Breast epithelium (tissue), 4 donors: Measurements from ENCODE around the gene SETD2. TPM values are rescaled to one million over a fixed set of nuclear protein-coding genes. Genes with fewer than 3 reads are reported as not detected.
"Not testable (repeated sequence)": the region's sequence is repeated elsewhere in the genome, so short reads cannot be mapped to it uniquely, and the experiment has no call there.

Source experiments
- DNase-seq, 2 donors: peaks; one replicate each; pipeline ENCODE4 v3.0.0-alpha.2; 2019; ENCODE audit warnings: low spot score in 2 of 2
- H3K27ac ChIP-seq, 2 donors: fragments of 200-600 bp; sonication (generic) in 1 of 2; one replicate each; pipeline ENCODE4 v1.5.1; 2016 to 2019; ENCODE audit warnings: mild to moderate bottlenecking in 1 of 2
- H3K27me3 ChIP-seq, 2 donors: fragments of 200-600 bp; sonication (generic) in 1 of 2; one replicate each; pipeline versions ENCODE4 v1.5.1 to v1.6.0; 2017 to 2019; ENCODE audit warnings: control low read depth in 1 of 2, mild to moderate bottlenecking in 1 of 2
- H3K36me3 ChIP-seq: fragments of 200-600 bp; one replicate; pipeline ENCODE4 v1.5.1; 2019
- H3K4me1 ChIP-seq, 2 donors: fragments of 200-600 bp; sonication (generic); one replicate each; pipeline ENCODE4 v1.5.1; 2016 to 2019; ENCODE audit warnings: control low read depth in 1 of 2
- H3K4me3 ChIP-seq, 3 donors: fragments of 200-600 bp; sonication (generic); 1 replicate in 2 of 3; 2 replicates in 1 of 3; pipeline ENCODE4 v1.5.1; 2016 to 2019; ENCODE audit warnings: mild to moderate bottlenecking in 3 of 3, moderate library complexity in 2 of 3
- H3K9me3 ChIP-seq, 2 donors: fragments of 200-600 bp; sonication (generic) in 1 of 2; one replicate each; pipeline ENCODE4 v1.5.1; 2016 to 2019; ENCODE audit warnings: control low read depth in 1 of 2
- POLR2A ChIP-seq: fragments of 450-650 bp; IDR thresholded peaks from one replicate; pipeline ENCODE4 v1.6.1; 2016; ENCODE audit warnings: antibody characterized with exemption, mild to moderate bottlenecking, moderate library complexity
- POLR2AphosphoS5 ChIP-seq, 3 donors: sonication (generic); formaldehyde crosslinking; IDR thresholded peaks; one replicate each; pipeline ENCODE4 v1.6.1; 2017; ENCODE audit warnings: antibody characterized with exemption in 3 of 3
- intact Hi-C: fragments of 100-400 bp; cut with DNase I; formaldehyde crosslinking; loops from one replicate; pipeline ENCODE4 v1.15.1; 2023; ENCODE audit warnings: low total_unique reads
- total RNA-seq, 3 donors: library from RNA; depleted of rRNA; stranded (reverse); fragments of >200 nt; gene quantifications; one replicate each; pipeline ENCODE4 v1.1.0, GENCODE V29; 2016
- TF ChIP-seq, protein P1 (sequence below), 3 donors: fragments of 450-650 bp; IDR thresholded peaks; one replicate each; pipeline ENCODE4 v1.5.1; 2016 to 2017; ENCODE audit warnings: antibody characterized with exemption in 3 of 3, mild to moderate bottlenecking in 3 of 3, moderate library complexity in 3 of 3

Gene SETD2
- total RNA-seq, 3 donors from 2014 or later = 59.8 to 87.8 (median 74.4) TPM

DNA sequence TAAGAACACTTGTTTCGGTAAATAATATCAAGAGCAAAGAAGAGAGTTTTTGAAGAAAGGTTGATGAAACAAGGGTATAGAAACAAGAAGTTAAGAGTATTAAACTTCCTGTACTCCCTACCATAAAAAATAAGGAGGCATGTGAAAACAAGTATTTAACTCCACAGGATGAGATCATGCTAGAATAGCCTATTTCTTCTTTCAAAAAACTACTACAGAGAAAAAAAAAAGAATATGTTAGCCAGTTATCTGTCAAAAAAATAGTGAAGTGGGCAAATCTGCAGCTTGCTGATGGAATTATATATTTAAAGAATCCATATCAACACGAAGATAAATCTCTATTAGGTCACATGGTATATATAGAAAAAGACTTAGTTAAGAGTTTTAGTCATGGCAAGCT is 33.4 kb downstream of the SETD2 start:
- H3K9me3 ChIP-seq = no peaks in the 10 kb centered on the region
- no peaks in the 10 kb centered on the region for H3K4me1 ChIP-seq
- no peaks in the 10 kb centered on the region for H3K36me3 ChIP-seq
- intact Hi-C loops = no loop called here
- H3K4me3 ChIP-seq = no peak overlapping the region
- H3K27me3 ChIP-seq = no peaks in the 10 kb centered on the region
- TF ChIP-seq POLR2AphosphoS5 (IDR thresholded peaks at IDR 0.05) = no peak
- TF ChIP-seq, protein P1, sequence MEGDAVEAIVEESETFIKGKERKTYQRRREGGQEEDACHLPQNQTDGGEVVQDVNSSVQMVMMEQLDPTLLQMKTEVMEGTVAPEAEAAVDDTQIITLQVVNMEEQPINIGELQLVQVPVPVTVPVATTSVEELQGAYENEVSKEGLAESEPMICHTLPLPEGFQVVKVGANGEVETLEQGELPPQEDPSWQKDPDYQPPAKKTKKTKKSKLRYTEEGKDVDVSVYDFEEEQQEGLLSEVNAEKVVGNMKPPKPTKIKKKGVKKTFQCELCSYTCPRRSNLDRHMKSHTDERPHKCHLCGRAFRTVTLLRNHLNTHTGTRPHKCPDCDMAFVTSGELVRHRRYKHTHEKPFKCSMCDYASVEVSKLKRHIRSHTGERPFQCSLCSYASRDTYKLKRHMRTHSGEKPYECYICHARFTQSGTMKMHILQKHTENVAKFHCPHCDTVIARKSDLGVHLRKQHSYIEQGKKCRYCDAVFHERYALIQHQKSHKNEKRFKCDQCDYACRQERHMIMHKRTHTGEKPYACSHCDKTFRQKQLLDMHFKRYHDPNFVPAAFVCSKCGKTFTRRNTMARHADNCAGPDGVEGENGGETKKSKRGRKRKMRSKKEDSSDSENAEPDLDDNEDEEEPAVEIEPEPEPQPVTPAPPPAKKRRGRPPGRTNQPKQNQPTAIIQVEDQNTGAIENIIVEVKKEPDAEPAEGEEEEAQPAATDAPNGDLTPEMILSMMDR (IDR thresholded peaks at IDR 0.05) = no peak
- TF ChIP-seq POLR2A = no peak
- DNase-seq = no peak
- H3K27ac ChIP-seq = no peak overlapping the region

GRCh38 chr3:47128137-47128536 is 35.8 kb downstream of the SETD2 start:
- TF ChIP-seq POLR2A = no peak
- TF ChIP-seq, protein P1 (IDR thresholded peaks at IDR 0.05) = no peak
- TF ChIP-seq POLR2AphosphoS5 (IDR thresholded peaks at IDR 0.05) = no peak
- Histone ChIP-seq H3K9me3 (no peaks in the 10 kb centered on the region), H3K27me3 (no peaks in the 10 kb centered on the region), H3K36me3 (no peaks in the 10 kb centered on the region), H3K27ac (no peak overlapping the region), H3K4me1 (no peaks in the 10 kb centered on the region), H3K4me3 (no peak overlapping the region)
- no peak for DNase-seq
- intact Hi-C loops = no loop called here

- no peaks in the 10 kb centered on the region for H3K9me3 ChIP-seq
- no peaks in the 10 kb centered on the region for H3K36me3 ChIP-seq
- no peaks in the 10 kb centered on the region for H3K27me3 ChIP-seq
- DNase-seq = no peak
- no peaks in the 10 kb centered on the region for H3K4me1 ChIP-seq
- TF ChIP-seq, protein P1 (IDR thresholded peaks at IDR 0.05) = no peak
- TF ChIP-seq POLR2A (no peak), POLR2AphosphoS5 (IDR thresholded peaks at IDR 0.05) (no peak)
- intact Hi-C loops = no loop called here
- no peak overlapping the region for H3K4me3 ChIP-seq
- H3K27ac ChIP-seq = no peak overlapping the region
Observed at GRCh38 chr3:47123857-47124256, 40.1 kb downstream of the SETD2 start.

- H3K9me3 ChIP-seq = no peaks in the 10 kb centered on the region
- intact Hi-C loops = no loop called here
- no peak overlapping the region for H3K4me3 ChIP-seq
- H3K27ac ChIP-seq = no peak overlapping the region
- TF ChIP-seq POLR2A = no peak
- TF ChIP-seq, protein P1 (IDR thresholded peaks at IDR 0.05) = no peak
- TF ChIP-seq POLR2AphosphoS5 (IDR thresholded peaks at IDR 0.05) = no peak
- no peaks in the 10 kb centered on the region for H3K27me3 ChIP-seq
- no peaks in the 10 kb centered on the region for H3K36me3 ChIP-seq
- no peaks in the 10 kb centered on the region for H3K4me1 ChIP-seq
- DNase-seq = no peak
Observed at GRCh38 chr3:47121409-47121808, 42.5 kb downstream of the SETD2 start.

DNA sequence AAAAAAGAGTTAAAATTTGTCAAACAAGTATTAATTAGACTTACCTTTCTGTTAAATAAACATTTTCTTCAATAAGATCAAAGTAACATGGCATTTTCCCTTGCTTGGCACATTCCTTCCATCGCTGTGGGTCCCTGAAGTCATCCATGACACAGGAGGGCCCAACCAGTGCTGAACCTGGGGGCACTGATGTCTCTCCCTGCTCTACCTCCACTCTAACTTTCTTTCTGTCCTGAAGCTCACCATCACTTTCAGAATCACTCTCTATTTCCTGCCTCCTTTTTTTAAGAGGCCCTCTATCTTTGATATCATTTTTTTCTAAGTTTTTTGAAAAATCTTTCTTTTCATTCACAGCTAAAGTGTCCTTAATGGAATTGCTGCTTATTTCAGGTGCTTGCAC is 43.8 kb downstream of the SETD2 start:
- Histone ChIP-seq H3K36me3 (no peaks in the 10 kb centered on the region), H3K4me1 (no peaks in the 10 kb centered on the region), H3K4me3 (no peak overlapping the region), H3K9me3 (no peaks in the 10 kb centered on the region), H3K27me3 (no peaks in the 10 kb centered on the region), H3K27ac (no peak overlapping the region)
- intact Hi-C loops = no loop called here
- TF ChIP-seq POLR2A = no peak
- DNase-seq = no peak

GRCh38 chr3:47119387-47119786 is 44.5 kb downstream of the SETD2 start:
- intact Hi-C loops, H3K4me3 ChIP-seq, H3K27ac ChIP-seq, H3K4me1 ChIP-seq, H3K27me3 ChIP-seq, H3K9me3 ChIP-seq, H3K36me3 ChIP-seq, DNase-seq: not testable (repeated sequence)
